K562 (cell line): ENCODE measurements around the gene CREM. TPM values are rescaled to one million over a fixed set of nuclear protein-coding genes. Genes with fewer than 3 reads are reported as not detected.

Source experiments
- BRD4 ChIP-seq: fragments of 200-600 bp; sonication (generic); IDR thresholded peaks from 2 replicates; pipeline ENCODE4 v1.6.1; 2017; ENCODE audit warnings: inconsistent platforms
- EP300 ChIP-seq: IDR thresholded peaks from 2 replicates; pipeline ENCODE4 v1.6.1; 2012; ENCODE audit warnings: low read length, improper control_type of control experiment
- KLF1 ChIP-seq: fragments of 450-650 bp; IDR thresholded peaks from 2 replicates; pipeline ENCODE4 v1.6.1; 2016; ENCODE audit warnings: missing genetic modification characterization, missing compliant biosample characterization
- KLF13 ChIP-seq: fragments of 450-650 bp; IDR thresholded peaks from 2 replicates; pipeline ENCODE4 v1.6.1; 2016; ENCODE audit warnings: missing genetic modification characterization, low read depth, mild to moderate bottlenecking, missing compliant biosample characterization, moderate library complexity, borderline replicate concordance
- MXI1 ChIP-seq: IDR thresholded peaks from 2 replicates; pipeline ENCODE4 v1.6.1; 2011; ENCODE audit warnings: low read depth, mild to moderate bottlenecking, improper control_type of control experiment, low read length
- PRMT5 ChIP-seq: sonication (generic); formaldehyde crosslinking; IDR thresholded peaks from 2 replicates; pipeline ENCODE4 v1.5.0; 2020; ENCODE audit warnings: missing genetic modification reagents
- TARDBP ChIP-seq: fragments of 450-650 bp; IDR thresholded peaks from 2 replicates; pipeline ENCODE4 v1.6.1; 2016
- ZBTB7A ChIP-seq: IDR thresholded peaks from 2 replicates; pipeline ENCODE4 v1.6.1; 2011; ENCODE audit warnings: low read depth, mild to moderate bottlenecking, low read length, moderate library complexity, borderline replicate concordance; ENCODE audit not compliant: control insufficient read depth
- ZNF217 ChIP-seq: sonication (generic); formaldehyde crosslinking; IDR thresholded peaks from 2 replicates; pipeline ENCODE4 v1.8.0; 2022; ENCODE audit warnings: mild to moderate bottlenecking, missing genetic modification reagents
- ZNF586 ChIP-seq: fragments of 450-650 bp; formaldehyde crosslinking; conservative IDR thresholded peaks from 2 replicates; pipeline ENCODE4 v1.4.0; 2020; ENCODE audit warnings: mild to moderate bottlenecking, moderate library complexity
- ZZZ3 ChIP-seq: fragments of 450-650 bp; IDR thresholded peaks from 2 replicates; pipeline ENCODE4 v1.6.1; 2016; ENCODE audit warnings: antibody characterized with exemption, mild to moderate bottlenecking, moderate library complexity
- polyA plus RNA-seq, 8 experiments: library from polyadenylated mRNA; depleted of rRNA in 4 of 8; stranded (reverse) in 5 of 8; unstranded in 3 of 8; fragments of >200 nt; fragmentation: Nextera tagmentation in 2 of 8; fragmentation: Illumina TruSeq in 1 of 8; extraction: Ambion mirVana in 2 of 8; extraction: Trizol in 1 of 8; gene quantifications; 2 replicates each; pipeline versions ENCODE4 v1.2.1 to v1.2.3, GENCODE V29; 2011 to 2014; ENCODE audit warnings: inconsistent platforms in 1 of 8, missing spikeins in 1 of 8
- total RNA-seq, 7 experiments: library from RNA; depleted of rRNA in 6 of 7; stranded (reverse); fragments of >200 nt in 6 of 7; fragmentation: Illumina TruSeq in 2 of 7; extraction: Trizol in 2 of 7; gene quantifications; 2 replicates each; pipeline versions ENCODE4 v1.2.1 to v1.2.3, GENCODE V29; 2011 to 2021; ENCODE audit warnings: low replicate concordance in 1 of 7
- TF ChIP-seq, protein P1 (sequence below): sonication (generic); formaldehyde crosslinking; IDR thresholded peaks from 2 replicates; pipeline ENCODE4 v1.8.1; 2023; ENCODE audit warnings: missing genetic modification reagents, mild to moderate bottlenecking, borderline replicate concordance
- TF ChIP-seq, protein P2 (sequence below): fragments of 250-450 bp; sonication (Bioruptor Pico); IDR thresholded peaks from 2 replicates; pipeline ENCODE4 v1.9.0; 2021; ENCODE audit warnings: mild to moderate bottlenecking

Gene CREM
- total and polyA plus RNA-seq, 9 of the 15 experiments (the other 6 are each of a cell fraction or from before 2014, with no cell fraction given), result 39.1 to 70.2 (median 48.3) TPM

DNA sequence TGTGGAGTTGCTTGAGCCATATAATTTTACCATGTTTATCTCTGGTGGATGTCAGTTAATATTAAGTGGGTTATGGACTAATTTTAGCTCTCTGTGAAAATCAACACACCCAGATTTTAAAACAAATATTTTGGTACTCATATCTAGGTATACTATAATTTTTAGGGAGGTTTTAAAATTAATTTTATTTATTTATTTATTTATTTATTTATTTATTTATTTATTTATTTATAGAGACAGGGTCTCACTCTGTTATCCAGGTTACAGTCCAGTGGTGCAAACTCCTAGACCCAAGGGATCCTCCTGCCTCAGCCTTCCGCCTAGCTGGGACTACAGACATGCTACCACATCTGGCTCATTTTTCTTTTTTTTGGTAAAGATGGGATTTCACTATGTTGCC, 7.3 kb upstream of the CREM start (continued):
- TF ChIP-seq, protein P1, sequence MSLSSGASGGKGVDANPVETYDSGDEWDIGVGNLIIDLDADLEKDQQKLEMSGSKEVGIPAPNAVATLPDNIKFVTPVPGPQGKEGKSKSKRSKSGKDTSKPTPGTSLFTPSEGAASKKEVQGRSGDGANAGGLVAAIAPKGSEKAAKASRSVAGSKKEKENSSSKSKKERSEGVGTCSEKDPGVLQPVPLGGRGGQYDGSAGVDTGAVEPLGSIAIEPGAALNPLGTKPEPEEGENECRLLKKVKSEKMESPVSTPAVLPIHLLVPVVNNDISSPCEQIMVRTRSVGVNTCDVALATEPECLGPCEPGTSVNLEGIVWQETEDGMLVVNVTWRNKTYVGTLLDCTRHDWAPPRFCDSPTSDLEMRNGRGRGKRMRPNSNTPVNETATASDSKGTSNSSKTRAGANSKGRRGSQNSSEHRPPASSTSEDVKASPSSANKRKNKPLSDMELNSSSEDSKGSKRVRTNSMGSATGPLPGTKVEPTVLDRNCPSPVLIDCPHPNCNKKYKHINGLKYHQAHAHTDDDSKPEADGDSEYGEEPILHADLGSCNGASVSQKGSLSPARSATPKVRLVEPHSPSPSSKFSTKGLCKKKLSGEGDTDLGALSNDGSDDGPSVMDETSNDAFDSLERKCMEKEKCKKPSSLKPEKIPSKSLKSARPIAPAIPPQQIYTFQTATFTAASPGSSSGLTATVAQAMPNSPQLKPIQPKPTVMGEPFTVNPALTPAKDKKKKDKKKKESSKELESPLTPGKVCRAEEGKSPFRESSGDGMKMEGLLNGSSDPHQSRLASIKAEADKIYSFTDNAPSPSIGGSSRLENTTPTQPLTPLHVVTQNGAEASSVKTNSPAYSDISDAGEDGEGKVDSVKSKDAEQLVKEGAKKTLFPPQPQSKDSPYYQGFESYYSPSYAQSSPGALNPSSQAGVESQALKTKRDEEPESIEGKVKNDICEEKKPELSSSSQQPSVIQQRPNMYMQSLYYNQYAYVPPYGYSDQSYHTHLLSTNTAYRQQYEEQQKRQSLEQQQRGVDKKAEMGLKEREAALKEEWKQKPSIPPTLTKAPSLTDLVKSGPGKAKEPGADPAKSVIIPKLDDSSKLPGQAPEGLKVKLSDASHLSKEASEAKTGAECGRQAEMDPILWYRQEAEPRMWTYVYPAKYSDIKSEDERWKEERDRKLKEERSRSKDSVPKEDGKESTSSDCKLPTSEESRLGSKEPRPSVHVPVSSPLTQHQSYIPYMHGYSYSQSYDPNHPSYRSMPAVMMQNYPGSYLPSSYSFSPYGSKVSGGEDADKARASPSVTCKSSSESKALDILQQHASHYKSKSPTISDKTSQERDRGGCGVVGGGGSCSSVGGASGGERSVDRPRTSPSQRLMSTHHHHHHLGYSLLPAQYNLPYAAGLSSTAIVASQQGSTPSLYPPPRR (CRISPR knock-in tag), result no peak
- TF ChIP-seq BRD4, result no peak
- TF ChIP-seq ZNF217, result no peak
- TF ChIP-seq, protein P2, sequence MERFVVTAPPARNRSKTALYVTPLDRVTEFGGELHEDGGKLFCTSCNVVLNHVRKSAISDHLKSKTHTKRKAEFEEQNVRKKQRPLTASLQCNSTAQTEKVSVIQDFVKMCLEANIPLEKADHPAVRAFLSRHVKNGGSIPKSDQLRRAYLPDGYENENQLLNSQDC (CRISPR knock-in tag), result no peak
- TF ChIP-seq KLF13 (tag), result no peak
- TF ChIP-seq MXI1, result no peak
- no peak for TF ChIP-seq TARDBP
- TF ChIP-seq PRMT5 (CRISPR knock-in tag), result no peak
- no peak for TF ChIP-seq ZZZ3
- TF ChIP-seq ZBTB7A, result no peak
- no peak for TF ChIP-seq ZNF586
- no peak for TF ChIP-seq EP300
- TF ChIP-seq KLF1, result no peak
